ENCODE data around the gene WDR88. TPM values are rescaled to one million over a fixed set of nuclear protein-coding genes. Genes with fewer than 3 reads are reported as not detected.
"Not testable (repeated sequence)": the region's sequence is repeated elsewhere in the genome, so short reads cannot be mapped to it uniquely, and the experiment has no call there.

WDR88 gene
- total and polyA plus RNA-seq, 2 donors (not counting 1 experiment from before 2014, with no cell fraction given) = 0.47 TPM; not detected in 1

DNA sequence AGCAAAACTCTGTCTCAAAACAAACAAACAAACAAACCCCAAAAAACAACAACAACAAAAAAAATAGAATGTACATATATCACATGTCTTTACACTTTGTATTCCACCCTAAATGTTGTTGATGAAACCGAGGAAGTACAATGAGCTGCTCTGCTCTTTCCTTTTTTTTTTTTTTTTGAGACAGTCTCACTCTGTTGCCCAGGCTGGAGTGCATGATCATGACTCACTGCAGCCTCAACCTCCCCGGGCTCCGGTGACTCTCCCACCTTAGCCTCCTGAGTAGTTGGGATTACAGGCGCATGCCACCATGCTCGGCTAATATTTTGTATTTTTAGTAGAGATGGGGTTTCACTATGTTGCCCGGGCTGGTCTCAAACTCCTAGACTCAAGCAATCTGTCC lies 31.6 kb downstream of the WDR88 start:
- Mint-ChIP-seq H3K27me3 (no peaks in the 10 kb centered on the region), H3K27ac (no peak overlapping the region)
- intact Hi-C loops (cut with micrococcal nuclease) = no loop called here

DNA sequence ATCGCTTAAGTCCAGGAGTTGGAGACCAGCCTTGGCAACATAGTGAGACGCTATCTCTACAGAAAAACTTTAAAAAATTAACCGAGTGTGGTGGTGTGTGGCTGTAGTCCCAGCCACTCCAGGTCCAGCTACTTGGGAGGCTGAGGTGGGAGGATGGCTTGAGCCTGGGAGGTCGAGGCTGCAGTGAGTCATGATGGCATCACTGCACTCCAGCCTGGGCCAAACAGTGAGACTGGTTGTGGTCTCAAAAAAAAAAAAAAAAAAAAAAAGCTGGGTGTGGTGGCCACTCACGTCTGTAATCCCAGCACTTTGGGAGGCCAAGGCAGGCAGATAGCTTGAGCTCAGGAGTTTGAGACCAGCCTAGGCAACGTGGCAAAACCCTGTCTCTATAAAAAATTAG lies 34.1 kb downstream of the WDR88 start:
- H3K4me3 Mint-ChIP-seq; H3K4me1 ChIP-seq (ENCODE audit: control insufficient read depth in 2 of 2, insufficient read depth in 2 of 2, low read length in 2 of 2); H3K9me3 ChIP-seq (ENCODE audit: control extremely low read depth in 1 of 3, control insufficient read depth in 2 of 3, insufficient read depth in 1 of 3, low read length in 2 of 3); H3K27ac Mint-ChIP-seq; H3K4me3 ChIP-seq (ENCODE audit: control extremely low read depth in 1 of 5, extremely low read depth in 1 of 5, insufficient read depth in 1 of 5, low read depth in 2 of 5, low read length in 4 of 5); H3K9ac ChIP-seq (ENCODE audit: low read length); H4K20me1 ChIP-seq (ENCODE audit: control insufficient read depth, insufficient read depth, low read length, poor library complexity, severe bottlenecking); H3K4me2 ChIP-seq (replicated peaks; ENCODE audit: low read depth, low read length, poor library complexity, severe bottlenecking); H3K27me3 Mint-ChIP-seq; DNase-seq; H3K4me1 Mint-ChIP-seq; H3K79me2 ChIP-seq (ENCODE audit: control insufficient read depth, insufficient read depth, low read length); H3K36me3 ChIP-seq (replicated peaks in 1 of 2; ENCODE audit: control extremely low read depth in 1 of 2, control insufficient read depth in 1 of 2, extremely low read depth in 1 of 2, insufficient read depth in 2 of 2, low read length in 1 of 2); H2AFZ ChIP-seq (ENCODE audit: insufficient read depth, low read depth, low read length, poor library complexity, severe bottlenecking); POLR2A ChIA-PET; H3K27ac ChIP-seq (ENCODE audit: low read length in 2 of 2); intact Hi-C loops (cut with micrococcal nuclease); H3K27me3 ChIP-seq (replicated peaks in 1 of 4; ENCODE audit: control extremely low read depth in 1 of 4, control insufficient read depth in 3 of 4, insufficient read depth in 4 of 4, low read length in 3 of 4); ATAC-seq (ENCODE audit: low read depth); H3K9me3 Mint-ChIP-seq (ENCODE audit: insufficient read depth): not testable (repeated sequence)
- 100% methylated on average over 3 of the region's 6 CpGs for WGBS (ENCODE audit: insufficient coverage)
- CTCF ChIA-PET = interaction anchor here (3.2 kb wide), 1 partner anchor 18 kb away, joined by 13 read pairs; no protein-coding TSS in a partner anchor

More for the DNA sequence above, 31.6 kb downstream of the WDR88 start:
- Histone ChIP-seq H3K4me3 (ENCODE audit: control extremely low read depth in 1 of 5, extremely low read depth in 1 of 5, insufficient read depth in 1 of 5, low read depth in 2 of 5, low read length in 4 of 5) (no peak overlapping the region), H3K27me3 (replicated peaks in 1 of 4; ENCODE audit: control extremely low read depth in 1 of 4, control insufficient read depth in 3 of 4, insufficient read depth in 4 of 4, low read length in 3 of 4) (no peaks in the 10 kb centered on the region), H3K36me3 (replicated peaks in 1 of 2; ENCODE audit: control extremely low read depth in 1 of 2, control insufficient read depth in 1 of 2, extremely low read depth in 1 of 2, insufficient read depth in 2 of 2, low read length in 1 of 2) (no peaks in the 10 kb centered on the region), H3K79me2 (ENCODE audit: control insufficient read depth, insufficient read depth, low read length) (no peaks in the 10 kb centered on the region), H3K27ac (ENCODE audit: low read length in 2 of 2) (no peak overlapping the region), H3K9me3 (ENCODE audit: control extremely low read depth in 1 of 3, control insufficient read depth in 2 of 3, insufficient read depth in 1 of 3, low read length in 2 of 3) (peaks cover 1 to 7% (median 4%) of the 10 kb centered on the region in 3 donors), H4K20me1 (ENCODE audit: control insufficient read depth, insufficient read depth, low read length, poor library complexity, severe bottlenecking) (no peaks in the 10 kb centered on the region), H3K4me1 (ENCODE audit: control insufficient read depth in 2 of 2, insufficient read depth in 2 of 2, low read length in 2 of 2) (peaks cover 0 to 4% of the 10 kb centered on the region in 2 donors), H3K9ac (ENCODE audit: low read length) (no peak overlapping the region), H2AFZ (ENCODE audit: insufficient read depth, low read depth, low read length, poor library complexity, severe bottlenecking) (no peak overlapping the region), H3K4me2 (replicated peaks; ENCODE audit: low read depth, low read length, poor library complexity, severe bottlenecking) (no peak overlapping the region)
- TF ChIP-seq CTCF (IDR thresholded peaks at IDR 0.05) (no peak), EZH2 (IDR thresholded peaks at IDR 0.05; ENCODE audit: borderline replicate concordance, insufficient read depth, low read depth, low read length, poor library complexity, severe bottlenecking) (no peak)
- CTCF ChIA-PET = no interaction called here
- POLR2A ChIA-PET = no interaction called here
- no peak overlapping the region for H3K4me3 Mint-ChIP-seq
- no peak for ATAC-seq (ENCODE audit: low read depth)
- H3K9me3 Mint-ChIP-seq (ENCODE audit: insufficient read depth) = no peaks in the 10 kb centered on the region
- DNase-seq = no peak
- H3K4me1 Mint-ChIP-seq = peaks cover 4% of the 10 kb centered on the region
- 100% methylated on average over 1 of the region's 6 CpGs for WGBS (ENCODE audit: insufficient coverage)
